HG03432 (cell line): ENCODE measurements around the gene RPL13.

ENCODE experiments used
- ATAC-seq: cut with Tn5 transposase; IDR thresholded peaks from one replicate; pipeline ENCODE4 v1.9.1; 2021; ENCODE audit warnings: mild to moderate bottlenecking, moderate library complexity; ENCODE audit not compliant: unreplicated experiment

Gene RPL13

DNA sequence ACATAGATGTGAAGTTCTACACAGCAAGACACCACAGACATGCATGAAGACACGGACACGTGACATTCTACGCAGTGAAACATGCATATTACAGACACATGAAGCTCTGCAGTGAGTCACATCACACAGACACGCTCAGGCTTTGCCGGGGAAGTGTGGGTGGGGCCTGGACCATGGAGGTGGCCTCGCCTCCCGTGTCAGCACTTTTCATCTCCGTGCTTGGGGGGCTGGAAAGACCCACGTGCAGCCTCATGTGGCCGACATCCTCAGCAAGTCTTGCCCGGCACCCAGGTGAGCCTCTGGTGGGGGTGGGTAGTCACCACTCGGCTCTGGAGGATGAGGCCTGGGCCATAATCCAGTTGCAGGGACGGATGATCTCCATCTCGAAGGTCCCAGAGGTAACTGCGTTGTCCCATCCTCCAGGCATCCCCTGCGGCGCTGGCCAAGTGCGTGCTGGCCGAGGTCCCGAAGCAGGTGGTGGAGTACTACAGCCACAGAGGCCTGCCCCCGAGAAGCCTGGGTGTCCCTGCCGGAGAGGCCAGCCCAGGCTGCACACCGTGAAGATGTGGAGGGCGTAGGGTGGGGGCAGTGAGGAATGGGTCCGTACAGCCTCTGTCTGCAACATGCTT is 35.7 kb downstream of the RPL13 start:
- no peak for ATAC-seq

DNA sequence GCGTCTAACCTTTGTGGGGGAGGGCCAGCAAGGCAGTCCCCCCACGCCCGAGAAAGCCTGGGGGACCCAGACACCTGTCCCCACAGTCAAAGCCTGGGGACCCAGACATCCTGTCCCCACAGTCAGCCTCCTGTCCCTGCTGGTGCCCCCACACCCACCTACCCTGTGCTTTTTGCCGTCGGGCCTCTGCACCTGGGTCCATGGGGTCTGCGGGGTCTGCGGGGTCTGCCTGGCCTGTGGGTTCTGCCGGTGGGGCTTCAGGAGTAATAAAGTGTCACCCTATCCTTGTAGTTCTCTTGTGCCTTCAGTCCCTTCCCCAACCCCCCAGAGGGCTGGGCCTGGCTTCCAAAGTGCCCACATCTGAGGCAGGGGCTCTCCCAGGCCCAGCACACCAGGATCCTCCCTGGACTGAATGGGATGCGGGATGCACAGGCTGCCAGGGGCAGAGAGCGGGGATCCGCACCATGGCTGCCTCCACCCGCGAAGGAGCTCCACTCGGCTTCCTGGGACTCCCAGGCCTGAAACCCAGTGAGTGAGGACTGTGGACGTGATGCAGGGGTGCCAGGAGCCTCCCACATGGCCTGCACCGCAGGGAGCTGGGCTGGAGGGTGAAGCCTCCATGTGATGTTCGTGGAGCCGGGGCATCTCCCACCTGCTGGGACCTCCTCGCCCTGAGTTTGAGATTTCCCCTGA is 36.6 kb downstream of the RPL13 start:
- no peak for ATAC-seq

DNA sequence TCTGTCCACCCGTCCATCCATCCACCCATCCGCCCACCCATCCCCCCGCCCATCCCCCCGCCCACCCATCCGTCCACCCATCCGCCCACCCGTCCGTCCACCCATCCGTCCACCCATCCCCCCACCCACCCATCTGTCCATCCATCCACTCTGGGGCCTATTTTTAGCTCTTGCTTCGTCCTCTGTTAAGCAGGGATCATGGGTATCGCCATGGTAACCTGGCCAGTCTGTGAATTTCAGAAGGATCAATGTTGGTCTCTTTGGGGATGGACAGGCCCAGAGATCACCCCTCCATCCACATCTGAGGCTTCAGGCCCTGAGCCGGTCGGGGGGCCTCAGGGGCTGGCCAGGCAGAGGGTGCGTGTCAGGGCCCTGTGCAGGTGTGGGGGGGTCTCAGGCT is 37.7 kb downstream of the RPL13 start:
- no peak for ATAC-seq

DNA sequence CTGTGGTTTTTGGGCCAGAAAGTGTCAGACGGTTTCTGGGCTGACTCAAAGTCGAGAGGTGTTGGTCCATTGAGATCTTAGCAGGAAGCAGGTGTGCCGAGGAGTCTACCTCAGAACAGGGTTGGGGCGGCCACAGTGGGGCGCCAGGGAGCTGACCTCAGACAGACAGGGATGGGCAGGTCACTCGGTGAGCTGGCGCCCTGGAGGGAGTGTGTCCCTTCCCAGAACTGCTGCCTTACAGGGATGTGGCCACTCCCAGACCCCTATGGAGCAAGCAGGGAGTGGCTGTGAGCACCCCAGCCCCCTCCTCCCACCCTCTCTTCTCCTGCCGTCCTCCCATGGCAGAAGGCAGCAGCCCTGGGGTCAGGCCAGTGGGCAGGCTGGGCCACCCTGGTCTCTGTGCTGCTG is 39.0 kb downstream of the RPL13 start:
- no peak for ATAC-seq

DNA sequence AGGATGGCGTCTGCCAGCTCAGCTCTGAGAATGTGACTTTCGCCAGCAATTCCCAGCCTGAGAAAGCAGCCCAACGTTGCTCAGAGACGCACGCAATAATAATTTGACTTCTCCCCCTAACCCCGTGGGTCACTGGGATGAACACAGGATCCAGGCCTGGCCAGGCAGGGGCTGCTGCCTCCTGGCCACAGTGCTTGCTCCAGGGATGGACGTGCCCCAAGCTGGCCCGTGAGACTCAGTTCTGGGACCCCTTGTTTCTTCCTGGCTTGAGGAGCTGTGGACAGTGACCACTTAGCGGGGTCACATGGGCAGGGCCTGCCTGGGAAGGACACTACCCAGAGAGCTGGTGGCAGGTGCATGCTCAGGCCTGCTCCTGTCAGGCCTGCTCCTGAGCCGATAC is 39.4 kb downstream of the RPL13 start:
- no peak for ATAC-seq

GRCh38 chr16:89600427-89600826 is 39.9 kb downstream of the RPL13 start:
- ATAC-seq, result no peak

GRCh38 chr16:89600956-89601355 is 40.5 kb downstream of the RPL13 start:
- no peak for ATAC-seq

GRCh38 chr16:89601906-89602272 is 41.4 kb downstream of the RPL13 start:
- no peak for ATAC-seq

GRCh38 chr16:89602273-89602951 is 41.9 kb downstream of the RPL13 start:
- ATAC-seq, result no peak

DNA sequence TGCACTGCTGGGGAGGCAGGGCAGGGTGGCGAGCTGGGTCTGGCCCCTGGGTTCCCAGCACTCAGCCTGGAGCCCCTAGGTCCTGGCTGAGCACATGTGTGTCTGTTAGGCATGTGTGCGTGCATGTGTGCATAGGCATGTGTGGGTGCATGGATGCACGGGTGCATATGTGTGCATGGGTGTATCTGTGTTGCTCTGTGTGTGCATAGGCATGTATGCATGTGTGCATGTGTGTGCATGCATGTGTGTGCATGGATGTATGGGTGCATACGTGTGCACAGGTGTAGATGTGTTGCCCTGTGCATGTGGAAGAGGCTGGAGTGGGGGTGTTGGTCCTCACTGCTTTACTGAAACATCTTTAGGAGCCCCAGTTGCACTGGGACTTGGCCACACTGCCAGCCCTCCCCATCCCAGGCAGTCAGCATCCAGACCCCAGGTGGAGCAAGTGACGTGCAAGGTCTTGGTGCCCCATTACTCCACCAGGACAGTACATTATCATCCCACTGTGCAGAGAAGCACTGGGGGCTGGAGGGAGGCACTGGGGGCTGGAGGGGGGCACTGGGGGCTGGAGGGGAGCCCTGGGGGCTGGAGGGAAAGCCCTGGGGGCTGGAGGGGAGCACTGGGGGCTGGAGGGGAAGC is 42.6 kb downstream of the RPL13 start:
- ATAC-seq, result no peak

DNA sequence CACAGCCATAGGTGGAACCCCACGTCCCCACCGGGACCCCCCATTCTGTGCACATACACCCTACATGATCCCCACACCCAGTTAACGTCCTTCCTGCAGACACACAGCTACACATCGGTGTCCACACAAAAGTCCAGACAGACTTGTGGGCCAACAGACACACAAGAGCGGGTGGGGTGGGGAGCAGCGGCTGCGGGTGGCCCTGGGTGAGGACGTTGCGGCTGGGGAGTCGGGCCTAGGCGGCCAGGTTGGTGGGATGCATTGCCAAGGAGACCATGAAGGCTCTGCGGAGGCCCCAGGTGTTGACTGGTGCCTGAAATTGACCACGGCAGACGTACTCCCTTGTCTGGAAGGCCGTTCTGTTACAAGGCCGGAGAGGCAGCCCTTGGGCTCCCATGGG is 44.3 kb downstream of the RPL13 start:
- ATAC-seq, result no peak

DNA sequence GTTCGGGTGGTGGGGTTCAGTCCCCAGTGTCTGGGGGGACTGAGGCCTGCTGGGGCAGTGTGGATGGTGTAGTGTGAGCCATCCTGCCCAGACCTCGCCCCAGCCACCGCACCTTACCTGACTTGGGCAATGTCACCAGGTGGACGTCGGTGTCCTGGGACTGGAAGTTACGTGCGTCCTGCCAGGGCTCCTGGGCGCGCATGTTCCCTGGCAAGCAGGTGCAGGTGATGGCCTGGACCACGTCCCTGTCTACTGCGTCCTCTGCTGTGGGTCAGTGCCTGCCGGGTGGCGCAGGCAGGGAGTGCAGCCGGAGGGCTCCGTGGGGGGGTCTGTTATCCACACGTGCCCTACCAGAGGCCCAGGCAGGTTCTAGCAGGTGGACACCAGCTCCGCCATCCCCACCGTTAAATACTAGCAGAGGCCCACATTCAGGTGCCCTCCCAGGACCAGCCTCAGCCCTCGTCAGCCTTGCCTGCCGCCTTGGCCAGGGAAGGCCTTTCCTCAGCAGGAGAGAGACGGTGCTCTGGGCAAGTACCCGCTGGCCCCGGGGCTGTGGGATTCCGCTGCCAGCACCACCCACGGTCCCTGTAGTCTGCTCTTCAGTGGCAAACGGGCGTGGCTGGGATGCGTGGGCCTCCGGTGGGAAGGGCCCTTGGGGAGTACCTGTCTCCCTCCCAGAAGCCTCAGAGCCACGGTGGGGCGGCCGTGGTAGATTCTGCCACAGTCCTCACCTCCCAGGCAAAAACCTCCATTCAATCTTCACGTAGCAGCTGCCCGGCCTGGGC is 44.9 kb downstream of the RPL13 start:
- no peak for ATAC-seq

DNA sequence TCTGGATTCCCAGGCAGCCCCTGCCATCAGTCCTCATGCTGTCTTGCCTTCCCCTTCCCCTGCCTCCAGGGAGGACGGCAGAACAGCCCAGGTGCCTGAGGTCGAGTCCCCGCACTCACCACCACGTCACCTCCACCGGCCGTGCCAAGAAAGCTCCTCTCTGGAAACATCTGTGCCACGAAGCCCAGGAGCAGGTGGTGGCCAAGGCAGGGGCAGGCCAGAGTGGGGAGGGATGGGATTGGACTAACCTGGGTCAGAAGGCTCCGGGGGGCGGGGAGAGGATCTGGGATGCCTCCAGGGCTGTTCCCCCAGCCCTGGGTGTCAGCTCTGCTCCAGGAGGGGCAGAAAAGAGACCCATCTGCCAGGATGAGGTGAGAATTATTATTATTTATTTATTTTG is 45.5 kb downstream of the RPL13 start:
- ATAC-seq, result no peak

- ATAC-seq, result no peak
Observed at GRCh38 chr16:89607453-89607852, 47.0 kb downstream of the RPL13 start.

DNA sequence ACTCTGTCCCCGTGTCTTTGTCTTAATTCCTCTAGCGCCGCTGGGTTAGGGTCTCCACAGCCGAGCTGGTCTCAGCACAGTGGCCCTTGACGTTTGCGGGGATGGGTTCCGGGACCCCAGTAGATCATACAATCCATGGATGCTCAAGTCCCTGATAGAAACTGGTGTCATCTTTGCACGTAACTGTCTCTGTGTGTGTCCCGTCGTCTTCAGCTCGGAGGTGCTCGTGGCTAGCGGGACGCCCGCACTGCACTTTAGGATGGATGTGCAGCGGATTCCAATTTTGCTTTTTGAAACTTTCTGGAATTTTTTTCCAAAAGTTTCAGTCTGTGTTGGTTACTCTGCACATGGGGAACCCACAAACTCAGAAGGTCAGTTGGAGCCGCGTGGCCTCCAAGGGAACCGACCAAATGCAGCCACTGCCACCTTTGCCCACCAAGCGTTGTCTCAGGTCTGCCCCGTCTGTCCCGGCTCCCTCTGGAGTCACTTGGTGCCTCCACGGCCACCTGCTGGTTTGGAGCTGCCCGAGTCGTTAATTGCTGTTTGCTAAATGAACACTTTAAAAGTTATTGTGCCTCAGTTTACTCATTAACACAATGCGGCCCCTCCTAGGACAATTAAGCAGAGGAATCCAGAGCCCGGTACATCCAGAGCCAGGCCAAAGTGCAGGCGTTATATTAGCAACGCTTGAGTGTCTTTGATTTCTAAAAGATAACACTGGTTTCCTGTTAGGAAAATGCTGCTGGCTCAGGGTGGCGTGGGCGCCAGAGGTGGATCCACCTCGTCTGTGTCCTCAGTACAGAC is 47.7 kb downstream of the RPL13 start:
- no peak for ATAC-seq

DNA sequence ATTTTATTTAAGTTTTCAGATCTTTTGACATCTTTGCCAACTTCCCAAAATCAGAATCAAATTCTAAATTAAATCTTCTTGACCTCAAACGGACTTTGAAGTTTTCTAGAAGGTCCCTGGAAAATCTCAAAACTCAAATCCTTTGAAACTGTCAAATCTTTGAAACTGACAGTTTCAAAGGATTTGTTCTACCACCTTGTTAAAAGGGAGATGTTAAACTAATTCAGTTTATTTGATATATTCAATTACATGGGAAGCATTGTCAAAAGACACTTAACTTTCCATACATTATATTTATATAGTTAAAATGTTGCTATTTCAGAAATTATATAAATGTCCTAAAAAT is 49.6 kb downstream of the RPL13 start:
- ATAC-seq, result no peak

DNA sequence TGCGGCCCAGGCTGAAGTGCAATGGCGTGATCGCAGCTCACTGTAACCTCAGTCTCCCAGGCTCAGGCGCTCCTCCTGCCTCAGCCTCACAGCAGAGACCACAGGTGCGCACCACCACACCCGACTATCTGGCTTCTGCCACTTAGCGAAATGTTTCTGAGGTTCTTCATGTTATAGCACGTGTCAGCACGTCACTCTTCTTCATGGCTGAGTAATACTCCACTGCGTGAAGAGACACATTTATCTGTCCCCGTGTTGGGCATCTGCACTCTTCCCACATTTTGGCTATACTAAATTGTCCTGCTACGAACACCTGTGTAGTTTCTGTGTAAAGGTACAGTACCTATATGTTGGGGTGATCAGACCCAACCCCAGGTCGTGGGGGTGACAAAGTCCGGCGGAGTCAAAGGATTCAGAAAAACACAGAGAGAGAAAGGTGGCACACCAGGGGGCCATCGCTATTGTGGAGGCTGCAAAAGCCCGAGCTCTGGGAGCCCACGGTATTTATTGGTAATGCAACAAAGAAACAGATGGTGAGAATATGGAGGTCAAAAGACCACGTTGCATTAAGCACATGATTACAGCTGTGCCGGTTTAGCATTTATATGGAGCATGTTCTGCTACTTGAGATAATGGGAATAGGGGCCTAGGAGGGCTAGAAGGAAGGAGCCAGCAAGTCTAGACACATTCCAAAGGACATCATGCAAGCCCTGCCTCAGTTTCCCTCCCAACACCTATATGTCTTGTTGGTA is 52.1 kb downstream of the RPL13 start:
- ATAC-seq, result no peak

- no peak for ATAC-seq
Observed at GRCh38 chr16:89613231-89613953, 52.9 kb downstream of the RPL13 start, which contains the start of gene DPEP1. DPEP1 (plus strand) TSS chr16:89613642; CDS start chr16:89630411, 16,769 bp downstream.

- no peak for ATAC-seq
Observed at GRCh38 chr16:89613954-89614459, 53.5 kb downstream of the RPL13 start.
